Stimulated activated CD8-positive, alpha-beta memory T cell treated with anti-CD3 and anti-CD28 coated beads, Interleukin-7, amount 100 ng/mL, for 24 hours (primary cell): ENCODE measurements around the gene AMIGO3.

ENCODE experiments used
- DNase-seq: peaks from one replicate; pipeline ENCODE4 v3.0.0-alpha.2; 2020; ENCODE audit warnings: low read depth

The AMIGO3 gene

DNA sequence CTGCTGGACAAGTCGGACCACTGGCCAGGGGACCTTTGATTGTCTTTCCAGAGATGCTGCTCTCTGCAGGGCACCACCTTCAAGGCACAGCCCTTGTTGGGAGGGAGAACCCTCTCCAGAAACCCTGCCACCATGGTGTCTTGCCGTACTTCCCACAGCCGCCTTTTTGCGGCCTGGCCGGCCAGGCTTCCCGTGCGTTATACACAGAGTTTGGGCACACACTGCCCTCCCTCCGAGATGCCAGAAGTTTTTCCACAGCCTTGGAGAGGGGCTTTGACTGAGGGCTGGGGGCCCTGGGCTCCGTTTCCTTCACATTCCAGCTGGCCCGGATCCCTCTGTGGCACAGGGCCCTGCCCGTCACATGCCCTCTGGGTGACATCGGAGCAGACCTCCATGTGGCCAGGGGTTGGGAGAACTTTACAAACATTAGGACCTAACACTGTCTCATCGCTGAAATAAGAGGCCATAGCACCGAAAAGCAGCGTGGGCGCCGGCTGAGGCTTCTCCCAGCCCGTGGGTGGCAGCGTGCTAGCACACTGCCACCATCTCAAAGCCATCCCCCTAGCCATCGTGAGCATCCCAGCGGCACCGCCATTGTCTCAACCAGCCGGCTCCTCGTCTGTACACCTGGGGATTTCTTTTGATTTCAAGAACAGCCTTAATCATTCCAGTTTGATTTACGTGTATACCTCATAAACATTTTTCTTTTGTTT is 51.6 kb downstream of the AMIGO3 start:
- no peak for DNase-seq
